HepG2 (cell line): ENCODE data around the gene RTBDN. TPM values are rescaled to one million over a fixed set of nuclear protein-coding genes. Genes with fewer than 3 reads are reported as not detected.

Source experiments
- HDAC2 ChIP-seq: sonication (generic); formaldehyde crosslinking; IDR thresholded peaks from 2 replicates; pipeline ENCODE4 v1.4.0; 2020; ENCODE audit warnings: missing genetic modification reagents
- IKZF4 ChIP-seq: sonication (generic); formaldehyde crosslinking; IDR thresholded peaks from 2 replicates; pipeline ENCODE4 v1.5.1; 2020; ENCODE audit warnings: borderline replicate concordance, mild to moderate bottlenecking, low read depth, missing genetic modification reagents; ENCODE audit errors: not compliant biosample characterization
- LCORL ChIP-seq, 2 experiments: fragments of 450-650 bp in 1 of 2; sonication (generic) in 1 of 2; formaldehyde crosslinking in 1 of 2; IDR thresholded peaks; 2 replicates each; pipeline versions ENCODE4 v1.5.0 to v1.6.1; 2017 to 2020; ENCODE audit warnings: antibody characterized with exemption in 1 of 2, missing genetic modification reagents in 1 of 2
- MIER2 ChIP-seq: IDR thresholded peaks from 2 replicates; pipeline ENCODE4 v1.6.1; 2016; ENCODE audit warnings: missing biosample characterization, missing genetic modification reagents
- NFRKB ChIP-seq: fragments of 450-650 bp; IDR thresholded peaks from 2 replicates; pipeline ENCODE4 v1.6.1; 2017
- PAF1 ChIP-seq: IDR thresholded peaks from 2 replicates; pipeline ENCODE4 v1.6.1; 2016; ENCODE audit warnings: missing genetic modification reagents, missing compliant biosample characterization
- TBX3 ChIP-seq: fragments of 450-650 bp; IDR thresholded peaks from 2 replicates; pipeline ENCODE4 v1.6.1; 2017; ENCODE audit warnings: antibody characterized with exemption, mild to moderate bottlenecking, inconsistent platforms, borderline replicate concordance
- WIZ ChIP-seq: sonication (generic); formaldehyde crosslinking; IDR thresholded peaks from 2 replicates; pipeline ENCODE4 v1.5.1; 2020; ENCODE audit warnings: mild to moderate bottlenecking, missing genetic modification reagents
- ZFP36L2 ChIP-seq: sonication (generic); formaldehyde crosslinking; IDR thresholded peaks from 2 replicates; pipeline ENCODE4 v1.4.0; 2020; ENCODE audit warnings: missing genetic modification reagents
- ZNF251 ChIP-seq: sonication (generic); formaldehyde crosslinking; IDR thresholded peaks from 2 replicates; pipeline ENCODE4 v1.9.0; 2021; ENCODE audit warnings: mild to moderate bottlenecking, missing genetic modification reagents
- ZNF577 ChIP-seq: sonication (generic); formaldehyde crosslinking; IDR thresholded peaks from 2 replicates; pipeline ENCODE4 v1.4.0; 2020; ENCODE audit warnings: mild to moderate bottlenecking, low read depth, missing genetic modification reagents, borderline replicate concordance
- ZNF607 ChIP-seq: sonication (generic); formaldehyde crosslinking; IDR thresholded peaks from 2 replicates; pipeline ENCODE4 v1.5.1; 2020; ENCODE audit warnings: missing genetic modification reagents, mild to moderate bottlenecking, borderline replicate concordance
- ZNF766 ChIP-seq: sonication (generic); formaldehyde crosslinking; IDR thresholded peaks from 2 replicates; pipeline ENCODE4 v1.5.0; 2020; ENCODE audit warnings: missing genetic modification reagents, borderline replicate concordance
- polyA plus RNA-seq, 8 experiments: library from polyadenylated mRNA; depleted of rRNA in 3 of 8; stranded (reverse) in 7 of 8; unstranded in 1 of 8; fragments of >200 nt; fragmentation: Illumina TruSeq in 4 of 8; extraction: Trizol in 4 of 8; gene quantifications; 2 replicates each; pipeline versions ENCODE4 v1.2.1 to v1.2.3, GENCODE V29; 2011 to 2016; ENCODE audit warnings: low read depth in 4 of 8, missing spikeins in 1 of 8, mixed read lengths in 1 of 8; ENCODE audit not compliant: insufficient read depth in 1 of 8
- total RNA-seq, 5 experiments: library from RNA; depleted of rRNA; stranded (reverse); fragments of >200 nt; fragmentation: Illumina TruSeq; extraction: Trizol; gene quantifications; 2 replicates each; pipeline ENCODE4 v1.2.3, GENCODE V29; 2016; ENCODE audit warnings: low read depth in 1 of 5
- TF ChIP-seq, protein P1 (sequence below): sonication (generic); formaldehyde crosslinking; IDR thresholded peaks from 2 replicates; pipeline ENCODE4 v1.8.1; 2023; ENCODE audit warnings: mild to moderate bottlenecking, missing genetic modification reagents
- TF ChIP-seq, protein P2 (sequence below): fragments of 450-650 bp; IDR thresholded peaks from 2 replicates; pipeline ENCODE4 v1.6.1; 2017; ENCODE audit warnings: mild to moderate bottlenecking
- TF ChIP-seq, protein P3 (sequence below): sonication (generic); formaldehyde crosslinking; IDR thresholded peaks from 2 replicates; pipeline ENCODE4 v1.9.0; 2021; ENCODE audit warnings: missing genetic modification reagents, borderline replicate concordance
- TF ChIP-seq, protein P4 (sequence below): sonication (generic); formaldehyde crosslinking; IDR thresholded peaks from 2 replicates; pipeline ENCODE4 v1.4.0; 2020; ENCODE audit warnings: missing genetic modification reagents, borderline replicate concordance

Gene RTBDN
- total and polyA plus RNA-seq, 2 of the 13 experiments (the other 11 are each of a cell fraction or from before 2014, with no cell fraction given) = 0.27 to 0.48 TPM

DNA sequence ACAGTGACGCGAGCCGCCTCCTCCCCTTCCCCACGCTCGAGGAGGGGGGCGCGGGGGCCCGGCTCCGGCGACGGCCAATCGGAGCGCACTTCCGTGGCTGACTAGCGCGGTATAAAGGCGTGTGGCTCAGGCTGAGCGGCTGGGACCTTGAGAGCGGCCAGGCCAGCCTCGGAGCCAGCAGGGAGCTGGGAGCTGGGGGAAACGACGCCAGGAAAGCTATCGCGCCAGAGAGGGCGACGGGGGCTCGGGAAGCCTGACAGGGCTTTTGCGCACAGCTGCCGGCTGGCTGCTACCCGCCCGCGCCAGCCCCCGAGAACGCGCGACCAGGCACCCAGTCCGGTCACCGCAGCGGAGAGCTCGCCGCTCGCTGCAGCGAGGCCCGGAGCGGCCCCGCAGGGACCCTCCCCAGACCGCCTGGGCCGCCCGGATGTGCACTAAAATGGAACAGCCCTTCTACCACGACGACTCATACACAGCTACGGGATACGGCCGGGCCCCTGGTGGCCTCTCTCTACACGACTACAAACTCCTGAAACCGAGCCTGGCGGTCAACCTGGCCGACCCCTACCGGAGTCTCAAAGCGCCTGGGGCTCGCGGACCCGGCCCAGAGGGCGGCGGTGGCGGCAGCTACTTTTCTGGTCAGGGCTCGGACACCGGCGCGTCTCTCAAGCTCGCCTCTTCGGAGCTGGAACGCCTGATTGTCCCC is 42.9 kb downstream of the RTBDN start, which contains the start of gene JUNB (continued):
- TF ChIP-seq, protein P1, sequence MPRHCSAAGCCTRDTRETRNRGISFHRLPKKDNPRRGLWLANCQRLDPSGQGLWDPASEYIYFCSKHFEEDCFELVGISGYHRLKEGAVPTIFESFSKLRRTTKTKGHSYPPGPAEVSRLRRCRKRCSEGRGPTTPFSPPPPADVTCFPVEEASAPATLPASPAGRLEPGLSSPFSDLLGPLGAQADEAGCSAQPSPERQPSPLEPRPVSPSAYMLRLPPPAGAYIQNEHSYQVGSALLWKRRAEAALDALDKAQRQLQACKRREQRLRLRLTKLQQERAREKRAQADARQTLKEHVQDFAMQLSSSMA (CRISPR knock-in tag) = 0 out of 2 replicates have a peak, but pooled peaks have one; percentile 61
- TF ChIP-seq IKZF4 (no peak), TBX3 (no peak), ZFP36L2 (CRISPR knock-in tag) (peak; percentile 57; the same call in 1 of the 2 replicates), WIZ (CRISPR knock-in tag) (no peak; the same call in 1 of the 2 replicates), HDAC2 (CRISPR knock-in tag) (peak; percentile 84), NFRKB (no peak), LCORL (IDR thresholded peaks at IDR 0.05) (no peak), LCORL (CRISPR knock-in tag; IDR thresholded peaks at IDR 0.05) (peak; percentile 61), ZNF766 (peak; percentile 68; the same call in 1 of the 2 replicates), PAF1 (CRISPR knock-in tag) (no peak), MIER2 (CRISPR knock-in tag) (no peak), ZNF607 (peak; percentile 61; the same call in 1 of the 2 replicates), ZNF251 (no peak), ZNF577 (CRISPR knock-in tag) (no peak)
- TF ChIP-seq, protein P2, sequence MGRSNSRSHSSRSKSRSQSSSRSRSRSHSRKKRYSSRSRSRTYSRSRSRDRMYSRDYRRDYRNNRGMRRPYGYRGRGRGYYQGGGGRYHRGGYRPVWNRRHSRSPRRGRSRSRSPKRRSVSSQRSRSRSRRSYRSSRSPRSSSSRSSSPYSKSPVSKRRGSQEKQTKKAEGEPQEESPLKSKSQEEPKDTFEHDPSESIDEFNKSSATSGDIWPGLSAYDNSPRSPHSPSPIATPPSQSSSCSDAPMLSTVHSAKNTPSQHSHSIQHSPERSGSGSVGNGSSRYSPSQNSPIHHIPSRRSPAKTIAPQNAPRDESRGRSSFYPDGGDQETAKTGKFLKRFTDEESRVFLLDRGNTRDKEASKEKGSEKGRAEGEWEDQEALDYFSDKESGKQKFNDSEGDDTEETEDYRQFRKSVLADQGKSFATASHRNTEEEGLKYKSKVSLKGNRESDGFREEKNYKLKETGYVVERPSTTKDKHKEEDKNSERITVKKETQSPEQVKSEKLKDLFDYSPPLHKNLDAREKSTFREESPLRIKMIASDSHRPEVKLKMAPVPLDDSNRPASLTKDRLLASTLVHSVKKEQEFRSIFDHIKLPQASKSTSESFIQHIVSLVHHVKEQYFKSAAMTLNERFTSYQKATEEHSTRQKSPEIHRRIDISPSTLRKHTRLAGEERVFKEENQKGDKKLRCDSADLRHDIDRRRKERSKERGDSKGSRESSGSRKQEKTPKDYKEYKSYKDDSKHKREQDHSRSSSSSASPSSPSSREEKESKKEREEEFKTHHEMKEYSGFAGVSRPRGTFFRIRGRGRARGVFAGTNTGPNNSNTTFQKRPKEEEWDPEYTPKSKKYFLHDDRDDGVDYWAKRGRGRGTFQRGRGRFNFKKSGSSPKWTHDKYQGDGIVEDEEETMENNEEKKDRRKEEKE = no peak
- TF ChIP-seq, protein P3, sequence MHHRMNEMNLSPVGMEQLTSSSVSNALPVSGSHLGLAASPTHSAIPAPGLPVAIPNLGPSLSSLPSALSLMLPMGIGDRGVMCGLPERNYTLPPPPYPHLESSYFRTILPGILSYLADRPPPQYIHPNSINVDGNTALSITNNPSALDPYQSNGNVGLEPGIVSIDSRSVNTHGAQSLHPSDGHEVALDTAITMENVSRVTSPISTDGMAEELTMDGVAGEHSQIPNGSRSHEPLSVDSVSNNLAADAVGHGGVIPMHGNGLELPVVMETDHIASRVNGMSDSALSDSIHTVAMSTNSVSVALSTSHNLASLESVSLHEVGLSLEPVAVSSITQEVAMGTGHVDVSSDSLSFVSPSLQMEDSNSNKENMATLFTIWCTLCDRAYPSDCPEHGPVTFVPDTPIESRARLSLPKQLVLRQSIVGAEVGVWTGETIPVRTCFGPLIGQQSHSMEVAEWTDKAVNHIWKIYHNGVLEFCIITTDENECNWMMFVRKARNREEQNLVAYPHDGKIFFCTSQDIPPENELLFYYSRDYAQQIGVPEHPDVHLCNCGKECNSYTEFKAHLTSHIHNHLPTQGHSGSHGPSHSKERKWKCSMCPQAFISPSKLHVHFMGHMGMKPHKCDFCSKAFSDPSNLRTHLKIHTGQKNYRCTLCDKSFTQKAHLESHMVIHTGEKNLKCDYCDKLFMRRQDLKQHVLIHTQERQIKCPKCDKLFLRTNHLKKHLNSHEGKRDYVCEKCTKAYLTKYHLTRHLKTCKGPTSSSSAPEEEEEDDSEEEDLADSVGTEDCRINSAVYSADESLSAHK (CRISPR knock-in tag) = 0 out of 2 replicates have a peak, but pooled peaks have one; percentile 54
- TF ChIP-seq, protein P4, sequence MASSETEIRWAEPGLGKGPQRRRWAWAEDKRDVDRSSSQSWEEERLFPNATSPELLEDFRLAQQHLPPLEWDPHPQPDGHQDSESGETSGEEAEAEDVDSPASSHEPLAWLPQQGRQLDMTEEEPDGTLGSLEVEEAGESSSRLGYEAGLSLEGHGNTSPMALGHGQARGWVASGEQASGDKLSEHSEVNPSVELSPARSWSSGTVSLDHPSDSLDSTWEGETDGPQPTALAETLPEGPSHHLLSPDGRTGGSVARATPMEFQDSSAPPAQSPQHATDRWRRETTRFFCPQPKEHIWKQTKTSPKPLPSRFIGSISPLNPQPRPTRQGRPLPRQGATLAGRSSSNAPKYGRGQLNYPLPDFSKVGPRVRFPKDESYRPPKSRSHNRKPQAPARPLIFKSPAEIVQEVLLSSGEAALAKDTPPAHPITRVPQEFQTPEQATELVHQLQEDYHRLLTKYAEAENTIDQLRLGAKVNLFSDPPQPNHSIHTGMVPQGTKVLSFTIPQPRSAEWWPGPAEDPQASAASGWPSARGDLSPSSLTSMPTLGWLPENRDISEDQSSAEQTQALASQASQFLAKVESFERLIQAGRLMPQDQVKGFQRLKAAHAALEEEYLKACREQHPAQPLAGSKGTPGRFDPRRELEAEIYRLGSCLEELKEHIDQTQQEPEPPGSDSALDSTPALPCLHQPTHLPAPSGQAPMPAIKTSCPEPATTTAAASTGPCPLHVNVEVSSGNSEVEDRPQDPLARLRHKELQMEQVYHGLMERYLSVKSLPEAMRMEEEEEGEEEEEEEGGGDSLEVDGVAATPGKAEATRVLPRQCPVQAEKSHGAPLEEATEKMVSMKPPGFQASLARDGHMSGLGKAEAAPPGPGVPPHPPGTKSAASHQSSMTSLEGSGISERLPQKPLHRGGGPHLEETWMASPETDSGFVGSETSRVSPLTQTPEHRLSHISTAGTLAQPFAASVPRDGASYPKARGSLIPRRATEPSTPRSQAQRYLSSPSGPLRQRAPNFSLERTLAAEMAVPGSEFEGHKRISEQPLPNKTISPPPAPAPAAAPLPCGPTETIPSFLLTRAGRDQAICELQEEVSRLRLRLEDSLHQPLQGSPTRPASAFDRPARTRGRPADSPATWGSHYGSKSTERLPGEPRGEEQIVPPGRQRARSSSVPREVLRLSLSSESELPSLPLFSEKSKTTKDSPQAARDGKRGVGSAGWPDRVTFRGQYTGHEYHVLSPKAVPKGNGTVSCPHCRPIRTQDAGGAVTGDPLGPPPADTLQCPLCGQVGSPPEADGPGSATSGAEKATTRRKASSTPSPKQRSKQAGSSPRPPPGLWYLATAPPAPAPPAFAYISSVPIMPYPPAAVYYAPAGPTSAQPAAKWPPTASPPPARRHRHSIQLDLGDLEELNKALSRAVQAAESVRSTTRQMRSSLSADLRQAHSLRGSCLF = no peak
